ENCODE measurements around the gene PARP3.

PARP3 gene

GRCh38 chr3:51959651-51960050, 17.5 kb downstream of the PARP3 start:
- Histone ChIP-seq H3K4me1 (ENCODE audit: control insufficient read depth in 1 of 2, insufficient read depth in 2 of 2, low read length in 2 of 2) (peaks cover 5 to 7% of the 10 kb centered on the region in 2 donors), H3K27me3 (ENCODE audit: control insufficient read depth in 1 of 2, insufficient read depth in 2 of 2, low read length in 2 of 2) (peaks cover 0 to 10% of the 10 kb centered on the region in 2 donors), H3K9me3 (ENCODE audit: control insufficient read depth in 1 of 2, low read length in 2 of 2) (no peaks in the 10 kb centered on the region), H3K4me3 (ENCODE audit: low read depth in 1 of 2, low read length in 2 of 2) (no peak overlapping the region), H3K27ac (ENCODE audit: low read depth, low read length) (no peak overlapping the region), H3K9ac (ENCODE audit: low read depth in 1 of 2, low read length in 2 of 2) (no peak overlapping the region), H3K36me3 (ENCODE audit: control insufficient read depth in 1 of 2, insufficient read depth in 2 of 2, low read length in 2 of 2) (peaks cover 3 to 11% of the 10 kb centered on the region in 2 donors)

GRCh38 chr3:51960386-51960785, 18.2 kb downstream of the PARP3 start:
- Histone ChIP-seq H3K27me3 (ENCODE audit: control insufficient read depth in 1 of 2, insufficient read depth in 2 of 2, low read length in 2 of 2) (peaks cover 0 to 3% of the 10 kb centered on the region in 2 donors), H3K4me3 (ENCODE audit: low read depth in 1 of 2, low read length in 2 of 2) (no peak overlapping the region), H3K4me1 (ENCODE audit: control insufficient read depth in 1 of 2, insufficient read depth in 2 of 2, low read length in 2 of 2) (peaks cover 5 to 7% of the 10 kb centered on the region in 2 donors), H3K9me3 (ENCODE audit: control insufficient read depth in 1 of 2, low read length in 2 of 2) (no peaks in the 10 kb centered on the region), H3K36me3 (ENCODE audit: control insufficient read depth in 1 of 2, insufficient read depth in 2 of 2, low read length in 2 of 2) (peaks cover 3 to 11% of the 10 kb centered on the region in 2 donors), H3K9ac (ENCODE audit: low read depth in 1 of 2, low read length in 2 of 2) (no peak overlapping the region), H3K27ac (ENCODE audit: low read depth, low read length) (no peak overlapping the region)

GRCh38 chr3:51961011-51961410, 18.8 kb downstream of the PARP3 start:
- no peaks in the 10 kb centered on the region for H3K9me3 ChIP-seq (ENCODE audit: control insufficient read depth in 1 of 2, low read length in 2 of 2)
- no peak overlapping the region for H3K4me3 ChIP-seq (ENCODE audit: low read depth in 1 of 2, low read length in 2 of 2)
- no peak overlapping the region for H3K27ac ChIP-seq (ENCODE audit: low read depth, low read length)

GRCh38 chr3:51961602-51962569, 19.7 kb downstream of the PARP3 start:
- H3K27me3 ChIP-seq (ENCODE audit: control insufficient read depth in 1 of 2, insufficient read depth in 2 of 2, low read length in 2 of 2), result no peaks in the 10 kb centered on the region
- H3K4me3 ChIP-seq (ENCODE audit: low read depth in 1 of 2, low read length in 2 of 2), result no peak overlapping the region
- peaks cover 3 to 11% of the 10 kb centered on the region in 2 donors for H3K36me3 ChIP-seq (ENCODE audit: control insufficient read depth in 1 of 2, insufficient read depth in 2 of 2, low read length in 2 of 2)
- no peaks in the 10 kb centered on the region for H3K9me3 ChIP-seq (ENCODE audit: control insufficient read depth in 1 of 2, low read length in 2 of 2)
- H3K27ac ChIP-seq (ENCODE audit: low read depth, low read length), result no peak overlapping the region
- no peak overlapping the region for H3K9ac ChIP-seq (ENCODE audit: low read depth in 1 of 2, low read length in 2 of 2)
- peaks cover 3 to 6% of the 10 kb centered on the region in 2 donors for H3K4me1 ChIP-seq (ENCODE audit: control insufficient read depth in 1 of 2, insufficient read depth in 2 of 2, low read length in 2 of 2)

More at GRCh38 chr3:51961011-51961410, 18.8 kb downstream of the PARP3 start:
- Histone ChIP-seq H3K9ac (ENCODE audit: low read depth in 1 of 2, low read length in 2 of 2) (no peak overlapping the region), H3K36me3 (ENCODE audit: control insufficient read depth in 1 of 2, insufficient read depth in 2 of 2, low read length in 2 of 2) (peaks cover 3 to 11% of the 10 kb centered on the region in 2 donors), H3K27me3 (ENCODE audit: control insufficient read depth in 1 of 2, insufficient read depth in 2 of 2, low read length in 2 of 2) (no peaks in the 10 kb centered on the region), H3K4me1 (ENCODE audit: control insufficient read depth in 1 of 2, insufficient read depth in 2 of 2, low read length in 2 of 2) (peaks cover 5 to 7% of the 10 kb centered on the region in 2 donors)

GRCh38 chr3:51962854-51963530, 20.8 kb downstream of the PARP3 start:
- no peak overlapping the region for H3K9ac ChIP-seq (ENCODE audit: low read depth in 1 of 2, low read length in 2 of 2)
- no peaks in the 10 kb centered on the region for H3K27me3 ChIP-seq (ENCODE audit: control insufficient read depth in 1 of 2, insufficient read depth in 2 of 2, low read length in 2 of 2)
- H3K27ac ChIP-seq (ENCODE audit: low read depth, low read length), result no peak overlapping the region

GRCh38 chr3:51963951-51964451, 21.8 kb downstream of the PARP3 start:
- Histone ChIP-seq H3K9ac (ENCODE audit: low read depth in 1 of 2, low read length in 2 of 2) (no peak overlapping the region), H3K27ac (ENCODE audit: low read depth, low read length) (no peak overlapping the region), H3K4me1 (ENCODE audit: control insufficient read depth in 1 of 2, insufficient read depth in 2 of 2, low read length in 2 of 2) (peaks cover 7 to 14% of the 10 kb centered on the region in 2 donors)

More at GRCh38 chr3:51962854-51963530, 20.8 kb downstream of the PARP3 start:
- H3K9me3 ChIP-seq (ENCODE audit: control insufficient read depth in 1 of 2, low read length in 2 of 2), result no peaks in the 10 kb centered on the region
- no peak overlapping the region for H3K4me3 ChIP-seq (ENCODE audit: low read depth in 1 of 2, low read length in 2 of 2)
- peaks cover 3 to 8% of the 10 kb centered on the region in 2 donors for H3K36me3 ChIP-seq (ENCODE audit: control insufficient read depth in 1 of 2, insufficient read depth in 2 of 2, low read length in 2 of 2)
- H3K4me1 ChIP-seq (ENCODE audit: control insufficient read depth in 1 of 2, insufficient read depth in 2 of 2, low read length in 2 of 2), result peaks cover 5 to 9% of the 10 kb centered on the region in 2 donors

GRCh38 chr3:51964521-51964920, 22.4 kb downstream of the PARP3 start:
- H3K27me3 ChIP-seq (ENCODE audit: control insufficient read depth in 1 of 2, insufficient read depth in 2 of 2, low read length in 2 of 2), result no peaks in the 10 kb centered on the region
- H3K27ac ChIP-seq (ENCODE audit: low read depth, low read length), result no peak overlapping the region
- no peak overlapping the region for H3K4me3 ChIP-seq (ENCODE audit: low read depth in 1 of 2, low read length in 2 of 2)
- no peak overlapping the region for H3K9ac ChIP-seq (ENCODE audit: low read depth in 1 of 2, low read length in 2 of 2)
- H3K36me3 ChIP-seq (ENCODE audit: control insufficient read depth in 1 of 2, insufficient read depth in 2 of 2, low read length in 2 of 2), result peaks cover 0 to 3% of the 10 kb centered on the region in 2 donors
- H3K9me3 ChIP-seq (ENCODE audit: control insufficient read depth in 1 of 2, low read length in 2 of 2), result no peaks in the 10 kb centered on the region
- peaks cover 7 to 14% of the 10 kb centered on the region in 2 donors for H3K4me1 ChIP-seq (ENCODE audit: control insufficient read depth in 1 of 2, insufficient read depth in 2 of 2, low read length in 2 of 2)

More at GRCh38 chr3:51963951-51964451, 21.8 kb downstream of the PARP3 start:
- peaks cover 3 to 5% of the 10 kb centered on the region in 2 donors for H3K36me3 ChIP-seq (ENCODE audit: control insufficient read depth in 1 of 2, insufficient read depth in 2 of 2, low read length in 2 of 2)
- H3K4me3 ChIP-seq (ENCODE audit: low read depth in 1 of 2, low read length in 2 of 2), result no peak overlapping the region
- no peaks in the 10 kb centered on the region for H3K27me3 ChIP-seq (ENCODE audit: control insufficient read depth in 1 of 2, insufficient read depth in 2 of 2, low read length in 2 of 2)
- H3K9me3 ChIP-seq (ENCODE audit: control insufficient read depth in 1 of 2, low read length in 2 of 2), result no peaks in the 10 kb centered on the region

- no peaks in the 10 kb centered on the region for H3K36me3 ChIP-seq (ENCODE audit: control insufficient read depth in 1 of 2, insufficient read depth in 2 of 2, low read length in 2 of 2)
- H3K9me3 ChIP-seq (ENCODE audit: control insufficient read depth in 1 of 2, low read length in 2 of 2), result no peaks in the 10 kb centered on the region
- peaks cover 12 to 20% of the 10 kb centered on the region in 2 donors for H3K4me1 ChIP-seq (ENCODE audit: control insufficient read depth in 1 of 2, insufficient read depth in 2 of 2, low read length in 2 of 2)
- H3K27me3 ChIP-seq (ENCODE audit: control insufficient read depth in 1 of 2, insufficient read depth in 2 of 2, low read length in 2 of 2), result no peaks in the 10 kb centered on the region
- H3K27ac ChIP-seq (ENCODE audit: low read depth, low read length), result no peak overlapping the region
- H3K4me3 ChIP-seq (ENCODE audit: low read depth in 1 of 2, low read length in 2 of 2), result peak overlapping the region in 1 of 2 donors; percentile 81
- no peak overlapping the region for H3K9ac ChIP-seq (ENCODE audit: low read depth in 1 of 2, low read length in 2 of 2)
These were observed 23.9 kb downstream of the PARP3 start for GRCh38 chr3:51966016-51966415.

GRCh38 chr3:51966486-51966885, 24.3 kb downstream of the PARP3 start:
- Histone ChIP-seq H3K27me3 (ENCODE audit: control insufficient read depth in 1 of 2, insufficient read depth in 2 of 2, low read length in 2 of 2) (no peaks in the 10 kb centered on the region), H3K36me3 (ENCODE audit: control insufficient read depth in 1 of 2, insufficient read depth in 2 of 2, low read length in 2 of 2) (no peaks in the 10 kb centered on the region), H3K4me1 (ENCODE audit: control insufficient read depth in 1 of 2, insufficient read depth in 2 of 2, low read length in 2 of 2) (peaks cover 17 to 24% of the 10 kb centered on the region in 2 donors), H3K27ac (ENCODE audit: low read depth, low read length) (no peak overlapping the region), H3K9ac (ENCODE audit: low read depth in 1 of 2, low read length in 2 of 2) (peak overlapping the region in 1 of 2 donors; percentile 64), H3K4me3 (ENCODE audit: low read depth in 1 of 2, low read length in 2 of 2) (peak overlapping the region; percentile 76 to 81), H3K9me3 (ENCODE audit: control insufficient read depth in 1 of 2, low read length in 2 of 2) (no peaks in the 10 kb centered on the region)

Data from duodenal mucosa (tissue), 2 donors.